Suprapubic skin (tissue), 4 donors: ENCODE data around the gene EDA.

ENCODE experiments used
- CTCF ChIP-seq, 2 donors: fragments of 200-600 bp in 1 of 2; fragments of 450-650 bp in 1 of 2; sonication (generic) in 1 of 2; IDR thresholded peaks; one replicate each; pipeline ENCODE4 v1.5.1; 2016 to 2019; ENCODE audit warnings: antibody characterized with exemption in 2 of 2, mild to moderate bottlenecking in 1 of 2, moderate library complexity in 1 of 2
- EP300 ChIP-seq: sonication (generic); formaldehyde crosslinking; IDR thresholded peaks from one replicate; pipeline ENCODE4 v1.6.1; 2017; ENCODE audit warnings: antibody characterized with exemption
- POLR2A ChIP-seq, 2 donors: fragments of 450-650 bp; IDR thresholded peaks; one replicate each; pipeline ENCODE4 v1.6.1; 2017; ENCODE audit warnings: antibody characterized with exemption in 2 of 2, mild to moderate bottlenecking in 2 of 2, moderate library complexity in 2 of 2
- POLR2AphosphoS5 ChIP-seq, 3 donors: sonication (generic); formaldehyde crosslinking; IDR thresholded peaks; one replicate each; pipeline ENCODE4 v1.6.1; 2017; ENCODE audit warnings: antibody characterized with exemption in 3 of 3

GRCh38 chrX:69968950-69969349 is 353.0 kb downstream of the EDA start:
- no peak for TF ChIP-seq CTCF (IDR thresholded peaks at IDR 0.05)
- no peak for TF ChIP-seq POLR2AphosphoS5 (IDR thresholded peaks at IDR 0.05)
- TF ChIP-seq POLR2A (IDR thresholded peaks at IDR 0.05), result no peak
- TF ChIP-seq EP300, result no peak
